Measurements from ENCODE around the gene IGFALS.
A peak's percentile ranks its signal among the peaks of the same experiment; 100 is the strongest.

IGFALS gene

DNA sequence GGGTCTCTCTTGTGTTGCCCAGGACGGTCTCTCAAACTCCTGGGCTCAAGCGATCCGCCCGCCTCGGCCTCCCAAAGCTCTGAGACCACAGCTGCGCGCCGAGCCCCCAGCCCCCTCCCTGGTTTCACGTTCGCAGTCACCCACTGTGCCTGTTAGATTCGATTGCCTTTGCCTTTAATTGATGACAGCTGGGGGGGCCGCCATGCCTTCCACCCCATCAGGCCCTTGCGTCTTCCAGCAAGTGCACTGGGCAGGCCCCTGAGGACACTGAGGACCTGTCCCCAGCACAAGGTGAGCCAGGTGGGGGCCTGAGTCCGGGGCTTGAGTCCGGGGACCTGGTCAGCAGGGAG is 3.3 kb downstream of the IGFALS start:
- no peak for DNase-seq (ENCODE audit: low read depth in 2 of 2)

DNA sequence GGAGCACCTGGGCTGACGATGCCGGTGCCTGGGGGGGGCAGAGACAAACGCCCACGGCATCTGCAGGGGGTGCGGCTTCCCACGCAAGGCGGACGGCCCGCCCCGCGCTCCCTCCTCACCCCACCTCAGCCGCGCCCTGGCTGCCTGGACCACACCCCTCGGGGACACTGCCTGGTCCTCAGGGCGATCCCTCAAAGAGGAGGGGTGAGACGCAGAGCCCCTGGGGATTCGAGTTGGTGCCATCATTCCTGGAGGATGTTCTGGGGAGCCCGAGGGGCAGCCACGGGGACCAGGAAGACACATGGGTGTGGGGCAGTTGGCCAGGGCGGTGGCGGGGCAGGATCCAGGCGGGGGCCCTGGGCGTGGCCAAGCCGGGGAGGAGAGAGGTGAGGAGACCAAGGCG is 3.9 kb downstream of the IGFALS start:
- no peak for DNase-seq (ENCODE audit: low read depth in 2 of 2)

GRCh38 chr16:1788708-1789100 is 4.8 kb downstream of the IGFALS start:
- no peak for DNase-seq (ENCODE audit: low read depth in 2 of 2)

GRCh38 chr16:1788095-1788707 is 5.3 kb downstream of the IGFALS start:
- DNase-seq (ENCODE audit: low read depth in 2 of 2), result no peak

DNA sequence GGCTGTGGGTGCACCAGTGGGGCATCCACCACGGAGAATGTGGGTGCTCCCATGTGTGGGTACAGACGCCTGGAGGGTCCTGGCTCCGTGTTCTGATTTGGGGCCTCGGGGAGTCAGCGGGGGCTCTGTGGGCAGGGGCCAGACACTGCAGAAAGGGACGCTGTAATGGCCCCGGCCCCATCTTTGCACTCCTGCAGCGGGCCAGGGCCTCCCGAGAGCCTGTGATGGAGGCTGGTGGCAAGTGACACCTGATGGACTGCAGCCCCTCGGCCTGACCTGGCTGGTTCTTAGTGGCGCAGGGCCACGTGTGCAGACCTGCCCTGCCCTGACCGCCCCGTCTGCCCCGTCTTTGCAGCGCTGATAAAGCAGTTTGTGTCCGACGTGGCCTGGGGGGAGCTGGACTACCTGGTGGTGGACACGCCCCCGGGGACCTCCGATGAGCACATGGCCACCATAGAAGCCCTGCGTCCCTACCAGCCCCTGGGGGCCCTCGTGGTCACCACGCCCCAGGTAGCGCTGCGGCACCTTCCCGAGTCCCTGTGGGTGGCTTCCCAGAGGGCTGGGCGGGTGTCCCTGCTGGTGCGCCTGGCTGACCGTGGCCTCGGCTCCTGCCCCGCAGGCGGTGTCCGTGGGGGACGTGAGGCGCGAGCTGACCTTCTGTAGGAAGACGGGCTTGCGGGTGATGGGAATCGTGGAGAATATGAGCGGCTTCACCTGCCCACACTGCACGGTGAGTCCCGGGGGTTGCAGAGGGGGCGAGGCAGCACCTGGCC is 6.0 kb downstream of the IGFALS start:
- DNase-seq (ENCODE audit: low read depth in 2 of 2), result no peak

DNA sequence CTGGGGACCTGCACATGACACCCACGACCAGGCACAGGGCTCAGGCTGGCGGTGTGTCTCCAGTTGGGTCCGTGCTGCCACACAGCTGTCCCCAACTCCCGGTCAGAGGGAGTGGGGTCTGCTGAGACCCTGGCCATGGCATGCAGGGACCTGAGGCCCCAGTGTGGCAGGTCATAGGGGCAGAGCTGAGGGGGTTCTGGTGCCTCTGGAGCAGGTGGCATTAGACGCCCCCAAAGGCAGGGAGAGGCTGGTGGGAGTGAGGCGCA is 6.5 kb downstream of the IGFALS start:
- DNase-seq (ENCODE audit: low read depth in 2 of 2), result no peak

DNA sequence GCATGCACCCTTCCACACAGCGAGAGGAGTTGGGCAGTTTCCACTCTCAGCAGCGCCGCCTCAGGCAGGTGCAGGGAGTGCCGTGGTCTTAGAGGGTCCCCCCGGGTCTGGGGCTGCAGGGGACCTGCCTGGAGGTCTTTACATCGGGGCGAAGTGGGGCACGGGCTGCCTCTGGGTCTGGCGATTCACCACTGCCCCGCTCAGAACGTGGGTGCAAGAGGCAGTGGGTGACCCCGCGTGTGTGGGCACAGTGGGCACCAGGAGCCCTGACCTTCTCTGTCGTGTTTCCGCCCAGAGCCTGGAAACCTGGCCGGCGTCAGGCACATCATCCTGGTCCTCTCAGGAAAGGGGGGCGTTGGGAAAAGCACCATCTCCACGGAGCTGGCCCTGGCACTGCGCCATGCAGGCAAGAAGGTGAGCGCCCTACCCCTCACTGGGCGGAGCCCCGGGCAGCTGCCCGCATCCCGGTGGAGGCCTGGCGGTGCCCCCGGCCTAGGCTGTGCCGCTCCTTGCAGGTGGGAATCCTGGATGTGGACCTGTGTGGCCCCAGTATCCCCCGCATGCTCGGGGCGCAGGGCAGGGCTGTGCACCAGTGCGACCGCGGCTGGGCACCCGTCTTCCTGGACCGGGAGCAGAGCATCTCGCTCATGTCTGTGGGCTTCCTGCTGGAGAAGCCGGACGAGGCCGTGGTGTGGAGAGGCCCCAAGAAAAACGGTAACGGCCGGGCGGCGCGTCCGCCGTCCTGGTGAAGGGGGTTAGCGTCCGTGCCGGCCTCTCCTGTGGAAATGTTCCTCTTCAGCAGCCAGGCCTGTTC is 7.1 kb downstream of the IGFALS start:
- no peak for DNase-seq (ENCODE audit: low read depth in 2 of 2)

- no peak for DNase-seq (ENCODE audit: low read depth in 2 of 2)
These were observed 7.7 kb downstream of the IGFALS start for GRCh38 chr16:1785846-1786170.

DNA sequence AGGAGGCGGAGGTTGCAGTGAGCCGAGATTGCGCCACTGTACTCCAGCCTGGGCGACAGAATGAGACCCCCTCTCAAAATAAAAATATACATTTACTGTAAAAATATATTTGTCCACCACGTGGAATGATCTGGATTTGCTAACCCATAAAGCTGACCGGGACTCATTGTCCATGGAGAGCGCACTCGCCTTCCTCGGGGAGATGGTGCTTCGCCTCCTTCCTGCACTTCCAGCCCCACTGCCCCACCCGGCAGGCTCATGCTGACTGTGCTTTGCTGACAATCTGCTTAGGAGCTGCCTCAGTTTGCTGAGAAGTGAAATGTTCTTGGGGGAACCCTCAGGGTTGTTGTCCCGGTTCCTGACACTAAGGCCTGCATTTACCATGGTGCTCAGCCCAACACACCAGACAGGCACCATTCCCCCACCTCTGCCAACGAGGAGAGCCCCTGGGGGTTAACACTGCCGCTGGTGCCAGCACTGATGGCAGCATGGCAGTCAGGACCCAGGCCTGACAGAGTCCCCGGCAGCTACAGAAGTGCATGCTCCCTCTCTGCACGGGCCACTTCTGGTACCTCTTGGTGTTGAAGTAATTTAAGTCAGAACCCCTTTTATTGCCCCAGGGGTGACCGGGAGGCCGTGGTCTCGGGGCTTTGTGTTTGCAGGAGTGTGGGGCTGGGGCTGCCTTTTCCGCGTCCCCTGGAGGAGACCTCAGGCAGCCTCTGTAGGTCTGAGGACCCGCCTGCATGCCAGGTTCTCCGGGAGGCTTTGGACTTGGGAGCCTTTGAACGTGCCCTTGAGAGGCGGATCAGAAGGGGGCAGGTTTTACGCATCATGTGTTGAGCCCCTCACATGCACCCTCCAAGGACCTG is 8.3 kb downstream of the IGFALS start:
- DNase-seq (ENCODE audit: low read depth in 2 of 2), result no peak

DNA sequence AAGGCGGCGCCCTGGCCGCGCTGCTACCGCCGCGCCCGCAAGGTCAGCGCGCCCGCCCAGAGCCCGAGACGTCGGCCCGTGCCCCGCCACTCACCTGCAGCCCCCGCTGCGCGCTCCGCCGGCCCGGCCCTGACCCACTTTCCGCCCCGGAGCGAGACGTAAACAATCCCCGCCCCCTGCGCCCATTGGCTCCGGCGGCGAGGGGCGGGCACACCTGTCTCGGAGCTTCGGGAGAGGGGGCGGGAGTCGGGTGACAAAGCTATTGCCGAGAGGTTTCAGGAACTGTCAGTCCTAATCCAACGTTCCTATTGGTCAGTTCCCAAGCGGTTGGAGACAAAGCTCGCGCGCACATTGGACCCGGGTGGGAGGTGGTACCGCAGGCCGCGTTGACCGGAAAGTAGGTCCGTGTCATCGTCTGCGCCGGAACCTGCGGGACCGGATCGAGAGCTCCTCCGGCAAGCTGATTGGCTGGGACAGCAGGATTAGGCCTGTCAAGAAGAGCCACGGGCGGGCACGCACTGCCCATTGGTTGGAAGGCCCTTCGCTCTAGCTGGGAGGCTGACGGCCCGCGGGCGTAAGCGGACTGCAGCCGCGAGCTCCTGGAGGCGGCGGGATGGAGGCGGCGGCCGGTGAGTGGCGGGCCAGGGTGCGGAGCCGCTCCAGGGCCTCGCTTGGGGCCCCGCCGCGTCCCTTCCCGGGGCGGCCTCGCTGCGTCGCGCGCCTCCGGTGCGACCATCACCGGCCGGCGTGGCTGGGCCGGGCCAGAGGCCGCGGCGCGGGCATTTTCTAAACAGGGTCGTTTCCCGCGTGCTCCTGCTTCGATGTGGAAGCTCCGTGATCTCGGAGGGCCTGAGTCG is 10.9 kb downstream of the IGFALS start, which contains the start of the genes NUBP2 and SPSB3:
Gene NUBP2 (plus strand): TSS at position 553 of the 857 bp plus-strand sequence. CDS start 61 bp downstream, at position 614.
Gene SPSB3 (minus strand): TSS at position 164 of the 857 bp plus-strand sequence. CDS start 1,088 bp downstream, outside the sequence.
- DNase-seq (ENCODE audit: low read depth in 2 of 2), result peak; percentile 88 to 93

DNA sequence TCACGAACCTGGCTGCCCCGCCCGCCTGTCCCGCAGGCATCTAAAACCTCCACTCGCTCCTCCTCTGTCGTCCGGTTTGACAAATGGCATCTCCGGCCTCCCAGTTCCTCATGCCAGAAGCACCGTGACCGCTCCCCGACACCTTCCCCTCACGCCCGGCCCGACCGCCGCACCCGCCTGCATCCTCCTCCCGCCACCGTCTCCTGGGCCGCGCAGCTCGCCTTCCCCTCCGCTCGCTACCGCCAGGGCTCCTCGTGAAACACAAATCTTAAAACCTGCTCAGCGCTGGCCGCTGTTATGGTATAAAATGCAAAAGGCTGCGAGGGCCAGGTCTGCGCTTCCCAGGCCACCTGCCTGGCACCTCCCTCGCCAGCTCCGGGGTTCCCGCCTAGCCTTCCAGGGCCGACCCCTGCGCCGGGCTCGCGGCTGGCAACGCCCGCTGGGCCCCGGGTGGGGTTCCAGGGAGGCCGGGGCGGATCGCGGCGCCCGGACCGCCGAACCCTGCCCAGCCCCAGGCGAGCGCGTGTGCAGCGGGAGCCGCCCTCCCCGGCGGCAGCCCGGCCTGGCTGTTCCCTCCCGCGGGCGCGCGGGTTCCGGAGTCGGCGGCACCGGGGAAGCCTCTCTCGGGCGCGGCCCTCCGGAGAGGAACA is 11.6 kb downstream of the IGFALS start:
- DNase-seq (ENCODE audit: low read depth in 2 of 2), result no peak

DNA sequence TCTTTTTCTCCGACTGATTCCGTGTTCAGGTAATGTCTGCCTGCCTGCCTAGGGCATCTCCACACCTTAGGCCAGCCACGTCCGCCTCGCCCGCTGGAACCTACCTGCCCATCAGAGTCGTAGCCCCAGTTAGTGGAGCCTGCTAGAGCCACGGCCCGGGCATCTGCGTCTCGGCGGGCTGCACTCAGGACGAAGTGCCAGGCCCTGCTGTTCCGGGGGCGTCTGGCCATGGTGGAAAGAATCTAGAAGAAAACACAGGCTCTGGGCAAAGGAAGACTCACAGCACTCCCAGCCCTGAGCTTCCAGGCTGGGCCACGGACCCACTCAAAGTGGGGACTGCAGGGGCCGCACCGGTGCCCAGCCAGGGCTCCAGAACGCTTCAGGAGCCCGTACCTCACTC is 12.3 kb downstream of the IGFALS start:
- no peak for DNase-seq (ENCODE audit: low read depth in 2 of 2)

GRCh38 chr16:1780677-1781072 is 12.8 kb downstream of the IGFALS start:
- no peak for DNase-seq (ENCODE audit: low read depth in 2 of 2)

GRCh38 chr16:1779741-1780676 is 13.5 kb downstream of the IGFALS start:
- no peak for DNase-seq (ENCODE audit: low read depth in 2 of 2)

GRCh38 chr16:1779234-1779701 is 14.2 kb downstream of the IGFALS start:
- no peak for DNase-seq (ENCODE audit: low read depth in 2 of 2)

- no peak for DNase-seq (ENCODE audit: low read depth in 2 of 2)
These were observed 15.0 kb downstream of the IGFALS start for GRCh38 chr16:1778200-1779179.

- no peak for DNase-seq (ENCODE audit: low read depth in 2 of 2)
These were observed 15.9 kb downstream of the IGFALS start for GRCh38 chr16:1777375-1778199.
